K562 (cell line): Measurements from ENCODE around the gene BEST2. TPM values are rescaled to one million over a fixed set of nuclear protein-coding genes. Genes with fewer than 3 reads are reported as not detected.
A peak's percentile ranks its signal among the peaks of the same experiment; 100 is the strongest.

ENCODE experiments used
- MGA ChIP-seq: fragments of 450-650 bp; IDR thresholded peaks from 2 replicates; pipeline ENCODE4 v1.6.1; 2016; ENCODE audit warnings: mild to moderate bottlenecking, moderate library complexity
- RB1 ChIP-seq: fragments of 450-650 bp; IDR thresholded peaks from 2 replicates; pipeline ENCODE4 v1.6.1; 2017; ENCODE audit warnings: low read depth, mild to moderate bottlenecking
- REST ChIP-seq, 2 experiments: fragments of 450-650 bp; formaldehyde crosslinking in 1 of 2; IDR thresholded peaks; 2 replicates each; pipeline versions ENCODE4 v1.4.0 to v1.6.1; 2014 to 2020; ENCODE audit warnings: mild to moderate bottlenecking in 2 of 2, borderline replicate concordance in 1 of 2, low read depth in 1 of 2
- SRF ChIP-seq, 2 experiments: fragments of 250-450, 450-650 bp in 1 of 2; sonication (Bioruptor Pico) in 1 of 2; sonication (generic) in 1 of 2; formaldehyde crosslinking; IDR thresholded peaks; 2 replicates each; pipeline versions ENCODE4 v1.5.0 to v1.5.1; 2020 to 2022; ENCODE audit warnings: mild to moderate bottlenecking in 1 of 2, missing genetic modification reagents in 1 of 2
- STAT5B ChIP-seq: fragments of 250-450 bp; sonication (Bioruptor Pico); IDR thresholded peaks from 2 replicates; pipeline ENCODE4 v1.8.0; 2021; ENCODE audit warnings: mild to moderate bottlenecking, inconsistent platforms
- TCFL5 ChIP-seq: fragments of 250-450 bp; sonication (Bioruptor Pico); conservative IDR thresholded peaks from 2 replicates; pipeline ENCODE4 v1.6.1; 2021; ENCODE audit warnings: mild to moderate bottlenecking, moderate library complexity, matching md5 sums
- polyA plus RNA-seq, 8 experiments: library from polyadenylated mRNA; depleted of rRNA in 4 of 8; stranded (reverse) in 5 of 8; unstranded in 3 of 8; fragments of >200 nt; fragmentation: Nextera tagmentation in 2 of 8; fragmentation: Illumina TruSeq in 1 of 8; extraction: Ambion mirVana in 2 of 8; extraction: Trizol in 1 of 8; gene quantifications; 2 replicates each; pipeline versions ENCODE4 v1.2.1 to v1.2.3, GENCODE V29; 2011 to 2014; ENCODE audit warnings: inconsistent platforms in 1 of 8, missing spikeins in 1 of 8
- total RNA-seq, 7 experiments: library from RNA; depleted of rRNA in 6 of 7; stranded (reverse); fragments of >200 nt in 6 of 7; fragmentation: Illumina TruSeq in 2 of 7; extraction: Trizol in 2 of 7; gene quantifications; 2 replicates each; pipeline versions ENCODE4 v1.2.1 to v1.2.3, GENCODE V29; 2011 to 2021; ENCODE audit warnings: low replicate concordance in 1 of 7

BEST2 gene
- total and polyA plus RNA-seq, 9 of the 15 experiments (the other 6 are each of a cell fraction or from before 2014, with no cell fraction given): not detected

GRCh38 chr19:12793290-12794195, 42.0 kb downstream of the BEST2 start (continued):
- TF ChIP-seq STAT5B (CRISPR knock-in tag) (no peak), SRF (CRISPR knock-in tag; IDR thresholded peaks at IDR 0.05) (peak; percentile 100), RB1 (peak; percentile 66), REST (IDR thresholded peaks at IDR 0.05; ENCODE audit: borderline replicate concordance) (peak; percentile 4; the same call in 1 of the 2 replicates), REST (CRISPR knock-in tag; IDR thresholded peaks at IDR 0.05; ENCODE audit: low read depth) (0 out of 2 replicates have a peak, but pooled peaks have one; percentile 51), TCFL5 (CRISPR knock-in tag) (no peak), MGA (peak; percentile 83)
